Adipose tissue (tissue), 3 donors: ENCODE measurements around the gene SWT1. TPM values are rescaled to one million over a fixed set of nuclear protein-coding genes. Genes with fewer than 3 reads are reported as not detected.
"Not testable (repeated sequence)": the region's sequence is repeated elsewhere in the genome, so short reads cannot be mapped to it uniquely, and the experiment has no call there.

Experiments used
- H3K27ac ChIP-seq: one replicate; pipeline ENCODE4 v1.5.1; 2013; ENCODE audit warnings: low read depth, low read length
- WGBS, 3 donors: extraction: QIAGEN DNeasy Blood & Tissue Kit; methylation state at CpG; one replicate each; pipeline ENCODE4 v1.1.7; 2013; 5-methylcytosine and 5-hydroxymethylcytosine counted together
- polyA plus RNA-seq, 3 donors: library from polyadenylated mRNA; stranded (reverse); fragments of 200-250 nt; gene quantifications; one replicate each; pipeline ENCODE4 v1.2.3, GENCODE V29; 2013
- donor health status: healthy with polysubstance abuse.
- donor health status: Bipolar disorder and iron deficiency.
- donor health status: healthy.

SWT1 gene
- polyA plus RNA-seq, 3 donors = 1.7 to 5.5 (median 5.1) TPM

- H3K27ac ChIP-seq = no peak overlapping the region
- WGBS, 3 donors = 36 to 43% (median 38%) methylated on average over 1 of the region's 1 CpG
Observed at GRCh38 chr1:185238447-185238846, 81.5 kb downstream of the SWT1 start.

GRCh38 chr1:185239861-185240260 is 82.9 kb downstream of the SWT1 start:
- H3K27ac ChIP-seq = no peak overlapping the region
- WGBS, 3 donors = 74 to 83% (median 80%) methylated on average over 1 of the region's 1 CpG

DNA sequence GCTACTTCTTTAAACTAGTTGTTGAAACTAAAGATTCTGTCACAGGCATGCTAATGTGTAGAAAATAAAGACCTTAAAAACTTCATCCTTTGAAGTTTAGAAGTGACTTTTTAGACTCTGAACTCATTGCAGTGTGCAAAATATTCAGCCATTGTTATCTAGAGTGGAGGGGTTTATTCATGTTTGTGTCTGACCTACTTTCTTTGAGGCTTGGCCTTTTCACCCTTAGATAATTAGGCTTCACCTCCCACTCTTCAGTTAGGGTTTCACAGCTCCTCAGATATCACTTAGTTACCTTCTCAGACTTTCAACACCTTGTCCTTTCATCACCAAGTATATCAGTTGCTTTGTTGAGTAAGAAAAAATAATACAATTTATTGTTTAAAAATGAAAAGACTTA is 84.2 kb downstream of the SWT1 start:
- H3K27ac ChIP-seq = no peak overlapping the region

DNA sequence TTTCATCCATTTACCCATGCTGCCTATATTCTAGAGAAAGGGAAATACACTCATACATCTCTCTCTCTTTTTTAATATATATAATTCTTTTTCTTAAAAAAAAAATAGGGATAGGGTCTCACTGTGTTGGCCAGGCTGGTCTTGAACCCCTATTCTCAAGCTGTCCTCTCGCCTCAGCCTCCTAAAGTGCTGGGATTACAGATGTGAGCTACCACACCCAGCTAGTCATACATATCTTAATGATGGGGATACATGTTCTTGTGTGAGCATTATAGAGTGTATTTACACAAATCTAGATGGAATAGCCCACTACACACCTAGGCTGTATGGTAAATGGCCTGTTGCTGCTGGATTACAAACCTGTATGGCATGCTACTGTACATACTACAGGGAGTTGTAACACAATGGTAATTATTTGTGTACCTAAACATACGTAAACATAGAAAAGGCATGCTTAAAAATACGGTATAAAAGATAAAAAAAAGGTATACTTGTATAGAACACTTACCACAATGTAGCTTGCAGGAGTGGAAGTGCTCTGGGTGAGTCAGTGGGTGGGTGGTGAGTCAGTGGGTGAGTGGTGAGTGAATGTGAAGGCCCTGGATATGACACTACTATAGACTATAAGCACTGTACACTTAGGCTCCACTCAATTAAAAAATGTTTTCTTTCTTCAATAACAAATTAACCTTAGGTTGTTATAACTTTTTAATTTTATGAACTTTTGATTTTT is 87.2 kb downstream of the SWT1 start:
- no peak overlapping the region for H3K27ac ChIP-seq

DNA sequence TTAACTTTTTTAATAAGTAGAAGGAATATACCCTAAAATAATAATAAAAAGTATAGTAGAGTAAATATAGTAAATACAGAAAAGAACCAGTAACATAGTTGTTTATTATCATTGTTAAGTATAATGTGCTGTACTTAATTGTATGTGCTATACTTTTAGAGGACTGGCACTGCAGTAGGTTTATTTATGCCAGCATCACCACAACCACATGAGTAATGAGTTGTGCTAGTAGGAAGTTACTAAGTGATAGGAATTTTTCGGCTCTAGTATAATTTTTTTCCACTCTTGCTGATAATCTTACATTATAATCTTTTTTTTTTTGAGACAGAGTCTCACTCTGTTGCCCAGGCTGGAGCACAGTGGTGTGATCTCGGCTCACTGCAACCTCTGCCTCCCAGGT is 88.5 kb downstream of the SWT1 start:
- 86 to 92% (median 91%) methylated on average over 2 of the region's 2 CpGs for WGBS, 3 donors
- no peak overlapping the region for H3K27ac ChIP-seq

More for the DNA sequence above, 87.2 kb downstream of the SWT1 start:
- 84 to 93% (median 93%) methylated on average over 3 of the region's 3 CpGs for WGBS, 3 donors

GRCh38 chr1:185249563-185249962 is 92.6 kb downstream of the SWT1 start:
- WGBS, 3 donors = 38 to 62% (median 58%) methylated on average over 2 of the region's 2 CpGs
- no peak overlapping the region for H3K27ac ChIP-seq

DNA sequence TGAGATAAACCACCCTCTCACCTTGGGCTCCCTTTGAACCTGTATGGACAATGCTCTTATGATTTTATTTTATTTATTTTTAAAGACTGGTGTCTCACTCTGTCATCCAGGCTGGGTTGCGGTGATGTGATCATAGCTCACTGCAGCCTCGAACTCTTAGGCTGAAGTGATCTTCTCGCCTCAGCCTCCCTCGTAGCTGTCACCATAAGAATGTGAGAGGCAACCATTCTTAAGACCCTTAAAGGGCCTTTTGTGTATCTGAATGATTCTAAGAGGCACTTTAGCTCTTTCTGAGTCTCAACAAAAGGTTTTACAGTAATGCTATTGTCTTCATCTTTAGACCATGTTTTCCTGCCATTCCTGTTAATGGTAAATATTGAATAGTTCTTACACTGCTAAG is 93.1 kb downstream of the SWT1 start:
- 95 to 97% (median 95%) methylated on average over 4 of the region's 4 CpGs for WGBS, 3 donors
- H3K27ac ChIP-seq = no peak overlapping the region

GRCh38 chr1:185251928-185252327 is 95.0 kb downstream of the SWT1 start:
- H3K27ac ChIP-seq = not testable (repeated sequence)
- WGBS, 3 donors = 97 to 100% (median 100%) methylated on average over 3 of the region's 4 CpGs

DNA sequence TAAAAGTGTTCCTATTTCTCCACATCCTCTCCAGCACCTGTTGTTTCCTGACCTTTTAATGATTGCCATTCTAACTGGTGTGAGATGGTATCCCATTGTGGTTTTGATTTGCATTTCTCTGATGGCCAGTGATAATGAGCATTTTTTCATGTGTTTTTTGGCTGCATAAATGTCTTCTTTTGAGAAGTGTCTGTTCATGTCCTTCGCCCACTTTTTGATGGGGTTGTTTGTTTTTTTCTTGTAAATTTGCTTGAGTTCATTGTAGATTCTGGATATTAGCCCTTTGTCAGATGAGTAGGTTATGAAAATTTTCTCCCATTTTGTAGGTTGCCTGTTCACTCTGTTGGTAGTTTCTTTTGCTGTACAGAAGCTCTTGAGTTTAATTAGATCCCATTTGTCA is 95.4 kb downstream of the SWT1 start:
- WGBS, 3 donors = no CpG with 5 or more reads among the region's 1 CpG
- H3K27ac ChIP-seq = not testable (repeated sequence)

DNA sequence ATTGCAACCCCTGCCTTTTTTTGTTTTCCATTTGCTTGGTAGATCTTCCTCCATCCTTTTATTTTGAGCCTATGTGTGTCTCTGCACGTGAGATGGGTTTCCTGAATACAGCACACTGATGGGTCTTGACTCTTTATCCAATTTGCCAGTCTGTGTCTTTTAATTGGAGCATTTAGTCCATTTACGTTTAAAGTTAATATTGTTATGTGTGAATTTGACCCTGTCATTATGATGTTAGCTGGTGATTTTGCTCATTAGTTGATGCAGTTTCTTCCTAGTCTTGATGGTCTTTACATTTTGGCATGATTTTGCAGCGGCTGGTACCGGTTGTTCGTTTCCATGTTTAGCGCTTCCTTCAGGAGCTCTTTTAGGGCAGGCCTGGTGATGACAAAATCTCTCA is 98.6 kb downstream of the SWT1 start:
- H3K27ac ChIP-seq = not testable (repeated sequence)
- 88 to 100% (median 91%) methylated on average over 2 to 5 of the region's 6 CpGs for WGBS, 3 donors

- WGBS, 3 donors = 91 to 94% (median 94%) methylated on average over 6 to 19 of the region's 32 CpGs
- H3K27ac ChIP-seq = not testable (repeated sequence)
Observed at GRCh38 chr1:185257116-185257949, 100.4 kb downstream of the SWT1 start.

GRCh38 chr1:185257950-185258208 is 100.9 kb downstream of the SWT1 start:
- H3K27ac ChIP-seq = no peak overlapping the region
- WGBS, 3 donors = 84 to 98% (median 96%) methylated on average over 2 of the region's 2 CpGs

DNA sequence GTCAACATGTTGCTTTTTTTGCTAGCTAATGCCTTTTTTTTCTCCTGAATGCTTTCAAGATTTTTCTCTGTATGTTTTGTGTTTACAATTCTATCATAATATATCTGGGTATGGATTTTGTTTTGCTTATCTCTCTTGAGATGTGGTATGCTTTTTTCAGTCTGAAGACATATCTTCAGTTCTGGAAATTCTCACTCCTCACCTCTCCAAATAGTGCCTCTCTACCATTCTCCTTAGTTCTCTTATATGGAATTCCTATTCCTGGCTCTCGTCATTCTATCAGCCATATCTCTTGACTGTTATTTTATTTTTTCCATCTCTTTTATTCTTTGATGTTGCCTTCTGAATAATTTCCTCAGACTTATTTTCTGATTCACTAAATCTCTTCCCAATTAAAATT is 101.7 kb downstream of the SWT1 start:
- WGBS, 3 donors = 86 to 97% (median 86%) methylated on average over 1 of the region's 1 CpG
- H3K27ac ChIP-seq = no peak overlapping the region

DNA sequence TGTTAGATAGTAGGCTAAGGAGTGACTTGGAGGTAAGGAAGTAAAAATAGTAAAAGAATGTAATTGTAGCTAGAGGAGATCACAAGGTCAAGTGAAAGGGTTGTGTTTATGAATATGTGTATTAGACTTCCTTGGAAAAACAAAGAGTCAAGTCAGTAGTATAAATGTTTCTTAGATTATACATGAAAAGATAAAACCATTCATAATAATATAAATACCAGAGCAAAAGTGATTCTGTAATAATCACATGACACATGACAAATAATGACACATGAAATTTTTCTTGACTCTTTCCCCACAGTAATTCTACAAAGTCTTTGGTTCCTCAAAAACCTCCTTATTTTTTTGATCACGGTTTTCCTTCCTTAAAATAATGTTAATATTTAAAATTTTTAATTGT is 103.6 kb downstream of the SWT1 start:
- 79 to 91% (median 79%) methylated on average over 1 of the region's 1 CpG for WGBS, 3 donors
- H3K27ac ChIP-seq = no peak overlapping the region

DNA sequence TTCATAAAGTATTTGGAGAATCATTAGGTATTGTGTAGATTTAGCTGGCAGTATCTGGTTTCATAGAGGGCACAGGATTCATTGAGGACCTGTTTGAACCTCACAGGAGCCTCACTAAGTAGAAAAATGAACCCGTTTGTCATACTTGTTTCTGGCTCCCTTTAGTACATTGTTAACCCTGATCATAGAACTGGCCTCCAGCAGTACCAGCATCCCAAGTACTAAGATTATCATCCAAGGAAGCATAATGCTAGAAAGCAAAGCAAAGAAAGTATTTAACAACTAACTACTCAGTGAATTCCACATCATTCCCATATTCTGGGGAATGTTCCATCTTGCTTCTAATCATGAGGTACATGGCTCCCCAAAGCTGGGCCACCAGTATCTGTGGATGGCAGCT is 105.2 kb downstream of the SWT1 start:
- WGBS, 3 donors = 94 to 100% (median 98%) methylated on average over 1 of the region's 1 CpG
- no peak overlapping the region for H3K27ac ChIP-seq

- no peak overlapping the region for H3K27ac ChIP-seq
- 92 to 98% (median 92%) methylated on average over 3 of the region's 3 CpGs for WGBS, 3 donors
Observed at GRCh38 chr1:185263292-185263691, 106.3 kb downstream of the SWT1 start.

GRCh38 chr1:185263780-185264179 is 106.8 kb downstream of the SWT1 start:
- no peak overlapping the region for H3K27ac ChIP-seq
- 85 to 90% (median 86%) methylated on average over 1 of the region's 1 CpG for WGBS, 3 donors

- WGBS, 3 donors = 94% methylated on average over 4 of the region's 4 CpGs
- no peak overlapping the region for H3K27ac ChIP-seq
Observed at GRCh38 chr1:185265314-185265713, 108.3 kb downstream of the SWT1 start.

- 60 to 79% (median 76%) methylated on average over 3 of the region's 3 CpGs for WGBS, 3 donors
- H3K27ac ChIP-seq = no peak overlapping the region
Observed at GRCh38 chr1:185267301-185267700, 110.3 kb downstream of the SWT1 start.

DNA sequence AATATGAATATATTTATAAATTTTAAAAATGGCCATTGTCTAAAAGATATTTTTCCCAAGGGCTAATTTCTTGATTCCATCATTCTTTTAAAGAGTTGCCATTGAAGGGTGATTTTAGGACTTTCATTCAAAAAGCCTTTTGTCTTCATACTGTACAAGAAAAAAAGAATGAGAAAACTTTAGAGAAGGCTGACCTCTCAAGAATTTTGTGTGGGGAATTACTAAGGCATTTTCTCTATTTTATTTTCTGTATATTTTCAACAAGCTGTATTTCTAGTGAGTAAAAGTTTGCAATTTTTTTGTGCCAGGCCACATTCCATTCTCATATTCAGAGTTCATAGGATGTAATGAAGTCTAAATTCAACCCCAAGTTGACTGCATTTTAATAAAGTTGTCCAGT is 110.7 kb downstream of the SWT1 start:
- no peak overlapping the region for H3K27ac ChIP-seq
